ENCODE measurements around the gene BARHL1. TPM values are rescaled to one million over a fixed set of nuclear protein-coding genes. Genes with fewer than 3 reads are reported as not detected.

Gene BARHL1
- total RNA-seq, 1 experiment from 2014 or later, result not detected

DNA sequence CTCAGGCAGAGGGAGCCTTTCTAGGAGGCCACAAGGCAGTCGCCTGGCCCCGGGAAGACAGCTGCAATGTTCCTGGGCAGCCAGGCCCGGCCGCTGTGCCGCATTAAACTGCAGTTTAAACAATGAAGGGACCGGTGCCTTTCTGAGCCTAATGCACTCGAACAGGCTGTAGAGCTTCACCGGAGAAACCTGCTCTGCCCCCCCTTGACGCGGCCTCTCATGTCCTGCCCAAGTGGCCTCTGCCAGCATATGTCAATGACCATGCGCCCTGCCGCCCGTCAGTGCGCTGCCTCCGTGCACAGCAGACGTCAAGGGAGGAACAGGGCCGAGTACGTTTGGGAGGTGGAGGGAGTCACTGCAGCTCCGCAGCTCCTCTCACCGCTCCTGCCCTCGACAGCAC is 38.4 kb upstream of the BARHL1 start:
- Histone ChIP-seq H3K79me1 (ENCODE audit: insufficient read depth, low read depth, low read length, poor library complexity, severe bottlenecking) (no peaks in the 10 kb centered on the region), H2BK20ac (ENCODE audit: low read depth, low read length, poor library complexity, severe bottlenecking) (no peak overlapping the region), H4K91ac (ENCODE audit: insufficient read length, low read depth, low read length) (no peak overlapping the region), H2BK12ac (ENCODE audit: insufficient read length, low read depth, low read length) (no peak overlapping the region), H4K8ac (replicated peaks; ENCODE audit: insufficient read length, low read depth, low read length) (no peak overlapping the region), H3K18ac (ENCODE audit: insufficient read length, low read depth, low read length) (no peak overlapping the region), H3K56ac (ENCODE audit: insufficient read length, low read depth, low read length) (no peak overlapping the region), H3K4me2 (ENCODE audit: insufficient read depth, insufficient read length, low read length) (no peak overlapping the region), H3K9ac (ENCODE audit: extremely low read depth, insufficient read length, low read length) (no peak overlapping the region), H3K23ac (ENCODE audit: insufficient read length, low read depth, low read length) (no peak overlapping the region), H3K27me3 (ENCODE audit: insufficient read depth, low read length) (no peaks in the 10 kb centered on the region), H2AK5ac (ENCODE audit: insufficient read length, low read length) (no peak overlapping the region), H3K14ac (ENCODE audit: insufficient read depth, low read length) (no peak overlapping the region), H4K20me1 (ENCODE audit: control insufficient read depth, insufficient read depth, insufficient read length) (no peaks in the 10 kb centered on the region), H2BK120ac (ENCODE audit: low read depth, low read length, poor library complexity, severe bottlenecking) (no peak overlapping the region), H3K23me2 (ENCODE audit: insufficient read length, low read depth, low read length, poor library complexity, severe bottlenecking) (peaks cover 8% of the 10 kb centered on the region), H3T11ph (ENCODE audit: low read length) (no peak overlapping the region), H3K4me1 (ENCODE audit: insufficient read depth, low read length) (peaks cover 4% of the 10 kb centered on the region; the same call in 1 of the 2 replicates), H3K79me2 (ENCODE audit: insufficient read depth, low read length) (no peaks in the 10 kb centered on the region), H3K27ac (ENCODE audit: insufficient read length, low read depth, low read length) (no peak overlapping the region), H2BK15ac (ENCODE audit: low read depth, low read length) (no peak overlapping the region), H4K5ac (ENCODE audit: insufficient read length, low read depth, low read length) (no peak overlapping the region), H3K4ac (ENCODE audit: low read depth, low read length) (no peak overlapping the region), H2BK5ac (ENCODE audit: insufficient read length, low read length) (no peak overlapping the region), H3K9me3 (ENCODE audit: control insufficient read depth, low read depth, low read length) (no peaks in the 10 kb centered on the region), H2AFZ (ENCODE audit: low read length) (no peak overlapping the region)
- no peak overlapping the region for H3K4me3 Mint-ChIP-seq
- no peaks in the 10 kb centered on the region for H3K9me3 Mint-ChIP-seq
- no peaks in the 10 kb centered on the region for H3K36me3 Mint-ChIP-seq (ENCODE audit: insufficient read depth in 1 of 3, low read depth in 3 of 3)
- H3K27me3 Mint-ChIP-seq (ENCODE audit: low read depth), result peaks cover 3% of the 10 kb centered on the region
- H3K4me1 Mint-ChIP-seq, result peaks cover 37 to 48% of the 10 kb centered on the region in 2 experiments
- no CpG with 5 or more reads among the region's 21 CpGs for WGBS (ENCODE audit: extremely low coverage, insufficient read length, low lambda C conversion rate)
- peak; percentile 40 for DNase-seq
- TF ChIP-seq CTCF (conservative IDR thresholded peaks at IDR 0.05), result no peak
- peak overlapping the region in 1 of 3 experiments; percentile 9; a peak in 1 of 7 replicates for H3K27ac Mint-ChIP-seq
